Loucy (cell line): Measurements from ENCODE around the gene UBTD2.

Experiments
- H2AFZ ChIP-seq: fragments of 200-600 bp; sonication (generic); 2 replicates; pipeline ENCODE4 v1.6.0; 2016; ENCODE audit warnings: antibody characterized with exemption, mild to moderate bottlenecking, low read length, moderate library complexity
- H3F3A ChIP-seq: fragments of 200-600 bp; 2 replicates; pipeline ENCODE4 v1.6.0; 2016; ENCODE audit warnings: antibody characterized with exemption, low read depth, mild to moderate bottlenecking
- H3K27me3 ChIP-seq: fragments of 200-600 bp; sonication (generic); 2 replicates; pipeline ENCODE4 v1.6.1; 2014; ENCODE audit warnings: low read length, mild to moderate bottlenecking; ENCODE audit not compliant: insufficient read depth, poor library complexity, severe bottlenecking
- H3K36me3 ChIP-seq: fragments of 200-600 bp; sonication (generic); 2 replicates; pipeline ENCODE4 v1.6.1; 2016; ENCODE audit warnings: low read length; ENCODE audit not compliant: insufficient read depth
- H3K4me1 ChIP-seq: fragments of 200-600 bp; sonication (generic); 2 replicates; pipeline ENCODE4 v1.5.1; 2014; ENCODE audit warnings: low read length, mild to moderate bottlenecking; ENCODE audit not compliant: insufficient read depth, poor library complexity, severe bottlenecking
- H3K4me2 ChIP-seq: fragments of 200-600 bp; sonication (generic); 2 replicates; pipeline ENCODE4 v1.6.0; 2014; ENCODE audit warnings: antibody characterized with exemption, low read length, low read depth, mild to moderate bottlenecking; ENCODE audit not compliant: poor library complexity, severe bottlenecking
- H3K4me3 ChIP-seq: fragments of 200-600 bp; sonication (generic); 2 replicates; pipeline ENCODE4 v1.5.1; 2014; ENCODE audit warnings: low read length, mild to moderate bottlenecking, mixed read lengths; ENCODE audit not compliant: poor library complexity, severe bottlenecking
- H3K79me2 ChIP-seq: fragments of 200-600 bp; sonication (generic); 2 replicates; pipeline ENCODE4 v1.6.1; 2014; ENCODE audit warnings: low read length; ENCODE audit not compliant: insufficient read depth
- H3K9ac ChIP-seq: fragments of 200-600 bp; sonication (generic); 2 replicates; pipeline ENCODE4 v1.6.0; 2014; ENCODE audit warnings: mild to moderate bottlenecking, low read depth, low read length, moderate library complexity; ENCODE audit not compliant: poor library complexity, severe bottlenecking
- H3K9me2 ChIP-seq: fragments of 200-600 bp; sonication (generic); replicated peaks from 2 replicates; pipeline ENCODE4 v1.6.1; 2016; ENCODE audit warnings: low read depth, low read length, mixed read lengths
- H3K9me3 ChIP-seq: fragments of 200-600 bp; sonication (generic); 2 replicates; pipeline ENCODE4 v1.6.1; 2014; ENCODE audit warnings: mild to moderate bottlenecking, antibody characterized with exemption, low read length, low read depth; ENCODE audit not compliant: insufficient read depth
- H4K20me1 ChIP-seq: fragments of 200-600 bp; sonication (generic); 2 replicates; pipeline ENCODE4 v1.6.0; 2014; ENCODE audit warnings: antibody characterized with exemption, low read length, mild to moderate bottlenecking; ENCODE audit not compliant: insufficient read depth, poor library complexity, severe bottlenecking
- CTCF ChIP-seq: fragments of 200-600 bp; sonication (generic); conservative IDR thresholded peaks from 2 replicates; pipeline ENCODE4 v1.5.1; 2014; ENCODE audit warnings: mild to moderate bottlenecking, antibody characterized with exemption, low read length
- EZH2phosphoT487 ChIP-seq: fragments of 200-600 bp; IDR thresholded peaks from 2 replicates; pipeline ENCODE4 v1.6.1; 2018; ENCODE audit warnings: antibody characterized with exemption, mild to moderate bottlenecking, moderate library complexity, borderline replicate concordance

The UBTD2 gene

GRCh38 chr5:172234031-172234430 lies 49.5 kb downstream of the UBTD2 start:
- H3K4me3 ChIP-seq, result no peak overlapping the region
- H3K4me2 ChIP-seq, result no peak overlapping the region
- H3K9ac ChIP-seq, result no peak overlapping the region
- peaks cover 13% of the 10 kb centered on the region for H3K4me1 ChIP-seq
- H3F3A ChIP-seq, result no peaks in the 10 kb centered on the region
- peaks cover 11% of the 10 kb centered on the region; the same call in 1 of the 2 replicates for H3K79me2 ChIP-seq
- no peaks in the 10 kb centered on the region for H3K9me3 ChIP-seq
- no peaks in the 10 kb centered on the region for H3K27me3 ChIP-seq
- H3K36me3 ChIP-seq, result peaks cover 17% of the 10 kb centered on the region; the same call in 1 of the 2 replicates
- H4K20me1 ChIP-seq, result peaks cover 3% of the 10 kb centered on the region
- H3K9me2 ChIP-seq, result no peaks in the 10 kb centered on the region
- no peak overlapping the region for H2AFZ ChIP-seq
- TF ChIP-seq CTCF (no peak), EZH2phosphoT487 (no peak)

DNA sequence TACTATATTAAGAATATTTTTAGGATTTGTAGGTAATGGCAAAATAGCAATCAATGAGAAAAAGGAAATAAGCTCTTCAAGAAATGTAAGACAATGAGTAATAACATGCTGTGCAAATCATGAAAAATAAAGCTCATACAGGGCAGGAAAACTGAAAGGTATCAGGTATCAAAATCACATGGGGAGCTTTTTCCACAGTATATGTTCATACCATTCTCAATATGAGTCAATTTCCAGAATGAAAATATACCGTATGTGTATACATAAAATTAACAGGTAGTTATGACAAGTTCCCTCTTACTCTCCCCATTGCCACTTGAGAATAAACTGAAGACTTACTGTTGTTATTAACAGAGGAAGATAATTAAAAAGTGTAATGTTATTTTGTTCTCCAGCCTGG lies 53.7 kb downstream of the UBTD2 start:
- H3K4me2 ChIP-seq, result no peak overlapping the region

GRCh38 chr5:172224996-172225395 lies 58.6 kb downstream of the UBTD2 start:
- Histone ChIP-seq H3K79me2 (no peaks in the 10 kb centered on the region), H3K4me2 (no peak overlapping the region)
- TF ChIP-seq CTCF (no peak), EZH2phosphoT487 (no peak)

More for the DNA sequence above, 53.7 kb downstream of the UBTD2 start:
- Histone ChIP-seq H2AFZ (no peak overlapping the region), H3K4me1 (no peaks in the 10 kb centered on the region), H3K79me2 (no peaks in the 10 kb centered on the region), H4K20me1 (no peaks in the 10 kb centered on the region), H3K9me3 (no peaks in the 10 kb centered on the region), H3K27me3 (no peaks in the 10 kb centered on the region), H3K36me3 (peaks cover 21% of the 10 kb centered on the region; the same call in 1 of the 2 replicates), H3K4me3 (no peak overlapping the region), H3F3A (no peaks in the 10 kb centered on the region), H3K9me2 (no peaks in the 10 kb centered on the region), H3K9ac (no peak overlapping the region)
- TF ChIP-seq EZH2phosphoT487 (no peak), CTCF (no peak)

More at GRCh38 chr5:172224996-172225395, 58.6 kb downstream of the UBTD2 start:
- no peak overlapping the region for H3K4me3 ChIP-seq
- H3K27me3 ChIP-seq, result no peaks in the 10 kb centered on the region
- H2AFZ ChIP-seq, result no peak overlapping the region
- H3K4me1 ChIP-seq, result no peaks in the 10 kb centered on the region
- H3K9me2 ChIP-seq, result no peaks in the 10 kb centered on the region
- H4K20me1 ChIP-seq, result no peaks in the 10 kb centered on the region
- no peak overlapping the region for H3K9ac ChIP-seq
- H3K36me3 ChIP-seq, result peaks cover 5% of the 10 kb centered on the region; the same call in 1 of the 2 replicates
- no peaks in the 10 kb centered on the region for H3F3A ChIP-seq
- H3K9me3 ChIP-seq, result no peaks in the 10 kb centered on the region
